BLaER1 treated with 17β-estradiol and CSF1 and Interleukin-3, amounts not matched to agents 10 nM and 100 nM (cell line): ENCODE measurements around the gene CABLES2.
A peak's percentile ranks its signal among the peaks of the same experiment; 100 is the strongest.

ENCODE experiments used
- H3K27ac ChIP-seq, 11 experiments: shearing (Covaris generic); formaldehyde crosslinking; 2 replicates each; pipeline ENCODE4 v1.8.1; 2022
- H3K27me3 ChIP-seq, 11 experiments: shearing (Covaris generic); formaldehyde crosslinking; 2 replicates each; pipeline ENCODE4 v1.8.1; 2022
- H3K36me3 ChIP-seq, 11 experiments: shearing (Covaris generic); formaldehyde crosslinking; 2 replicates each; pipeline ENCODE4 v1.8.1; 2022
- H3K4me1 ChIP-seq, 10 experiments: shearing (Covaris generic); formaldehyde crosslinking; 2 replicates each; pipeline ENCODE4 v1.8.1; 2022
- H3K4me2 ChIP-seq, 11 experiments: shearing (Covaris generic); formaldehyde crosslinking; 2 replicates each; pipeline ENCODE4 v1.8.1; 2022
- H3K4me3 ChIP-seq, 10 experiments: shearing (Covaris generic); formaldehyde crosslinking; 2 replicates each; pipeline ENCODE4 v1.8.1; 2022
- H3K9ac ChIP-seq, 11 experiments: shearing (Covaris generic); formaldehyde crosslinking; 2 replicates each; pipeline ENCODE4 v1.8.1; 2022
- H3K9me3 ChIP-seq, 11 experiments: shearing (Covaris generic); formaldehyde crosslinking; replicated peaks in 1 of 11; 2 replicates each; pipeline ENCODE4 v1.8.1; 2022
- H4K20me1 ChIP-seq, 11 experiments: shearing (Covaris generic); formaldehyde crosslinking; 2 replicates each; pipeline ENCODE4 v1.8.1; 2022
- Cebpa-rat ChIP-seq, 11 experiments: shearing (Covaris generic); IDR thresholded peaks; 2 replicates each; pipeline ENCODE4 v1.8.1; 2022

Gene CABLES2

GRCh38 chr20:62366370-62367135 is 40.5 kb downstream of the CABLES2 start:
- Histone ChIP-seq H3K27ac (peak overlapping the region; percentile 14 to 80 (median 67); a peak in 21 of 22 replicates), H3K4me1 (peaks cover 54 to 84% (median 79%) of the 10 kb centered on the region in 10 experiments), H4K20me1 (peaks cover 5 to 83% (median 49%) of the 10 kb centered on the region in 11 experiments; a peak in 20 of 22 replicates), H3K4me2 (peak overlapping the region; percentile 96 to 100 (median 99)), H3K9ac (peak overlapping the region; percentile 71 to 87 (median 80)), H3K4me3 (peak overlapping the region; percentile 72 to 87 (median 80)), H3K36me3 (no peaks in the 10 kb centered on the region; a peak in 1 of 22 replicates), H3K9me3 (no peaks in the 10 kb centered on the region), H3K27me3 (peaks cover 16 to 57% (median 44%) of the 10 kb centered on the region in 11 experiments)
- no peak for TF ChIP-seq Cebpa-rat (IDR thresholded peaks at IDR 0.05)

GRCh38 chr20:62365814-62366369 is 41.2 kb downstream of the CABLES2 start:
- no peak for TF ChIP-seq Cebpa-rat (IDR thresholded peaks at IDR 0.05)
- peaks cover 5 to 83% (median 49%) of the 10 kb centered on the region in 11 experiments; a peak in 20 of 22 replicates for H4K20me1 ChIP-seq

GRCh38 chr20:62364911-62365736 is 42.0 kb downstream of the CABLES2 start:
- H3K9me3 ChIP-seq, result no peaks in the 10 kb centered on the region
- H3K4me2 ChIP-seq, result peak overlapping the region; percentile 28 to 100 (median 99); a peak in 21 of 22 replicates
- no peak overlapping the region for H3K27ac ChIP-seq
- TF ChIP-seq Cebpa-rat (IDR thresholded peaks at IDR 0.05), result no peak
- H3K36me3 ChIP-seq, result no peaks in the 10 kb centered on the region; a peak in 1 of 22 replicates
- peaks cover 16 to 55% (median 44%) of the 10 kb centered on the region in 11 experiments for H3K27me3 ChIP-seq
- H3K4me3 ChIP-seq, result no peak overlapping the region; a peak in 1 of 20 replicates
- H3K4me1 ChIP-seq, result peaks cover 51 to 87% (median 73%) of the 10 kb centered on the region in 10 experiments
- peaks cover 5 to 76% (median 49%) of the 10 kb centered on the region in 11 experiments; a peak in 20 of 22 replicates for H4K20me1 ChIP-seq
- peak overlapping the region in 3 of 11 experiments; percentile 2 to 33 (median 20); a peak in 1 of 22 replicates for H3K9ac ChIP-seq

More at GRCh38 chr20:62365814-62366369, 41.2 kb downstream of the CABLES2 start:
- Histone ChIP-seq H3K4me1 (peaks cover 54 to 90% (median 79%) of the 10 kb centered on the region in 10 experiments), H3K9ac (peak overlapping the region; percentile 71 to 87 (median 80); a peak in 18 of 22 replicates), H3K4me3 (peak overlapping the region; percentile 72 to 87 (median 80)), H3K9me3 (no peaks in the 10 kb centered on the region), H3K4me2 (peak overlapping the region; percentile 96 to 100 (median 99)), H3K27ac (peak overlapping the region in 3 of 11 experiments; percentile 67 to 80 (median 72); a peak in 5 of 22 replicates), H3K36me3 (no peaks in the 10 kb centered on the region; a peak in 1 of 22 replicates), H3K27me3 (peaks cover 16 to 57% (median 44%) of the 10 kb centered on the region in 11 experiments)

- Histone ChIP-seq H4K20me1 (peaks cover 5 to 71% (median 49%) of the 10 kb centered on the region in 11 experiments; a peak in 20 of 22 replicates), H3K4me1 (peaks cover 41 to 82% (median 70%) of the 10 kb centered on the region in 10 experiments), H3K9me3 (no peaks in the 10 kb centered on the region), H3K27me3 (peaks cover 16 to 45% (median 37%) of the 10 kb centered on the region in 11 experiments), H3K27ac (peak overlapping the region in 2 of 11 experiments; percentile 22 to 31; a peak in 3 of 22 replicates), H3K4me2 (peak overlapping the region; percentile 28 to 99 (median 46)), H3K4me3 (no peak overlapping the region), H3K36me3 (no peaks in the 10 kb centered on the region; a peak in 1 of 22 replicates), H3K9ac (peak overlapping the region in 7 of 11 experiments; percentile 6 to 56 (median 42); a peak in 9 of 22 replicates)
- TF ChIP-seq Cebpa-rat (IDR thresholded peaks at IDR 0.05), result no peak
Measured at GRCh38 chr20:62363920-62364851, 42.9 kb downstream of the CABLES2 start.

GRCh38 chr20:62362991-62363919 is 43.8 kb downstream of the CABLES2 start:
- H4K20me1 ChIP-seq, result peaks cover 5 to 76% (median 55%) of the 10 kb centered on the region in 11 experiments; a peak in 20 of 22 replicates
- no peaks in the 10 kb centered on the region for H3K9me3 ChIP-seq
- H3K4me2 ChIP-seq, result peak overlapping the region; percentile 28 to 99 (median 46); a peak in 17 of 22 replicates
- H3K9ac ChIP-seq, result peak overlapping the region in 7 of 11 experiments; percentile 6 to 56 (median 44); a peak in 10 of 22 replicates
- peaks cover 12 to 37% (median 29%) of the 10 kb centered on the region in 11 experiments for H3K27me3 ChIP-seq
- no peaks in the 10 kb centered on the region; a peak in 1 of 22 replicates for H3K36me3 ChIP-seq
- peak overlapping the region in 4 of 11 experiments; percentile 10 to 31 (median 24); a peak in 4 of 22 replicates for H3K27ac ChIP-seq
- no peak overlapping the region for H3K4me3 ChIP-seq
- no peak for TF ChIP-seq Cebpa-rat (IDR thresholded peaks at IDR 0.05)
- H3K4me1 ChIP-seq, result peaks cover 40 to 82% (median 70%) of the 10 kb centered on the region in 10 experiments

- Histone ChIP-seq H3K4me3 (no peak overlapping the region), H3K27ac (peak overlapping the region in 1 of 11 experiments; percentile 31; a peak in 1 of 22 replicates), H3K9me3 (no peaks in the 10 kb centered on the region), H3K27me3 (peaks cover 12 to 35% (median 26%) of the 10 kb centered on the region in 11 experiments), H4K20me1 (peaks cover 5 to 77% (median 48%) of the 10 kb centered on the region in 11 experiments; a peak in 20 of 22 replicates), H3K4me1 (peaks cover 40 to 82% (median 70%) of the 10 kb centered on the region in 10 experiments), H3K36me3 (no peaks in the 10 kb centered on the region; a peak in 1 of 22 replicates), H3K4me2 (peak overlapping the region in 6 of 11 experiments; percentile 11 to 99 (median 99); a peak in 10 of 22 replicates), H3K9ac (peak overlapping the region in 2 of 11 experiments; percentile 14 to 56; a peak in 1 of 22 replicates)
- TF ChIP-seq Cebpa-rat (IDR thresholded peaks at IDR 0.05), result no peak
Measured at GRCh38 chr20:62362590-62362940, 44.5 kb downstream of the CABLES2 start.
